ENCODE measurements around the gene PDPK1. TPM values are rescaled to one million over a fixed set of nuclear protein-coding genes. Genes with fewer than 3 reads are reported as not detected.

PDPK1 gene
- total RNA-seq (10 to 100 TPM; 19.1 to 53.2 (median 37.4) TPM), polyA plus RNA-seq (10 to 100 TPM; 14.6 to 27.2 TPM)
- long read RNA-seq, donor 1, full-length matches to known transcripts = 73 of 140 reads
- long read RNA-seq, donor 1, partial matches to known transcripts = 20 of 140 reads
- long read RNA-seq, donor 1, other reads (novel, unspliced or antisense) = 47 of 140 reads
- long read RNA-seq, donor 2, full-length matches to known transcripts = 14 of 21 reads
- long read RNA-seq, donor 2, partial matches to known transcripts = 7 of 21 reads
- long read RNA-seq, donor 2, other reads (novel, unspliced or antisense) = 0 of 21 reads
- long read RNA-seq, donor 3, full-length matches to known transcripts = 10 of 45 reads
- long read RNA-seq, donor 3, partial matches to known transcripts = 0 of 45 reads
- long read RNA-seq, donor 3, other reads (novel, unspliced or antisense) = 35 of 45 reads

- peak within 1 kb of the TSS in 1 of 2 donors; percentile 61 for H3K27ac ChIP-seq
- DNase-seq = peak; percentile 93 to 96 (median 94)
- no peaks in the 10 kb centered on the region for H3K36me3 ChIP-seq
- H3K4me3 ChIP-seq = peak within 1 kb of the TSS; percentile 66
- no peak for TF ChIP-seq EP300 (IDR thresholded peaks at IDR 0.05)
- TF ChIP-seq POLR2A (IDR thresholded peaks at IDR 0.05) = peak; percentile 27
- TF ChIP-seq, protein P1, sequence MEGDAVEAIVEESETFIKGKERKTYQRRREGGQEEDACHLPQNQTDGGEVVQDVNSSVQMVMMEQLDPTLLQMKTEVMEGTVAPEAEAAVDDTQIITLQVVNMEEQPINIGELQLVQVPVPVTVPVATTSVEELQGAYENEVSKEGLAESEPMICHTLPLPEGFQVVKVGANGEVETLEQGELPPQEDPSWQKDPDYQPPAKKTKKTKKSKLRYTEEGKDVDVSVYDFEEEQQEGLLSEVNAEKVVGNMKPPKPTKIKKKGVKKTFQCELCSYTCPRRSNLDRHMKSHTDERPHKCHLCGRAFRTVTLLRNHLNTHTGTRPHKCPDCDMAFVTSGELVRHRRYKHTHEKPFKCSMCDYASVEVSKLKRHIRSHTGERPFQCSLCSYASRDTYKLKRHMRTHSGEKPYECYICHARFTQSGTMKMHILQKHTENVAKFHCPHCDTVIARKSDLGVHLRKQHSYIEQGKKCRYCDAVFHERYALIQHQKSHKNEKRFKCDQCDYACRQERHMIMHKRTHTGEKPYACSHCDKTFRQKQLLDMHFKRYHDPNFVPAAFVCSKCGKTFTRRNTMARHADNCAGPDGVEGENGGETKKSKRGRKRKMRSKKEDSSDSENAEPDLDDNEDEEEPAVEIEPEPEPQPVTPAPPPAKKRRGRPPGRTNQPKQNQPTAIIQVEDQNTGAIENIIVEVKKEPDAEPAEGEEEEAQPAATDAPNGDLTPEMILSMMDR (IDR thresholded peaks at IDR 0.05) = no peak
- no peaks in the 10 kb centered on the region for H3K9me3 ChIP-seq
- 0 to 1% (median 0%) methylated on average over 34 to 125 of the region's 126 CpGs for WGBS, 3 donors
- peaks cover 11% of the 10 kb centered on the region for H3K4me1 ChIP-seq (ENCODE audit: insufficient read depth)
- H3K27me3 ChIP-seq = no peaks in the 10 kb centered on the region
- intact Hi-C loops (cut with DNase I) = no loop called here
These were observed at the start of gene PDPK1 for GRCh38 chr16:2537451-2538379. PDPK1 (plus strand) TSS chr16:2538021; CDS start chr16:2538113, 92 bp downstream.

DNA sequence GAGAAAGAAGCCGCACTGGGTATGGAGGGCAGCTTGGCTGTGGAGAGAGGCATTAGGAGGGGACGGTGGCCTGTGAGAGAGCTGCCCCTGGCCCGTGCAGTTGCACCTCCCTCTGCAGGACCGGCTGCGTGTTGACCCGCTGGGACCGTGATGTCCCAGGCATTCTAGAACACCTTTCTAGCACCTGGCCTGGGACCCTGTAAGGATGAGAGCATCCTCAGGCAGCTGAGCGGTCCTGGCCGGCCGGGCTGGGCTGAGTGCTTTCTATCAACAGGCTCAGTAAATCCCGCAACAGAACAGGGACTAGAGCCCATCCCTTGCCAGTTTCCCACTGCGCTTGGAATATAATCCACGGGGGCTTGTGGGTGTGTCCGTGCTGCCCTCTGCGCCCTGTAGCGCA is 48.2 kb upstream of the PDPK1 start:
- no peaks in the 10 kb centered on the region for H3K9me3 ChIP-seq
- DNase-seq = no peak
- H3K27ac ChIP-seq = no peak overlapping the region
- H3K27me3 ChIP-seq = no peaks in the 10 kb centered on the region
- H3K36me3 ChIP-seq = no peaks in the 10 kb centered on the region
- intact Hi-C loops (cut with DNase I) = no loop called here
- H3K4me1 ChIP-seq (ENCODE audit: insufficient read depth) = no peaks in the 10 kb centered on the region
- WGBS, 3 donors = 91 to 93% (median 92%) methylated on average over 16 of the region's 16 CpGs
- H3K4me3 ChIP-seq = no peak overlapping the region
- TF ChIP-seq POLR2A (IDR thresholded peaks at IDR 0.05) (no peak), EP300 (IDR thresholded peaks at IDR 0.05) (no peak)
- TF ChIP-seq, protein P1 (IDR thresholded peaks at IDR 0.05) = no peak

DNA sequence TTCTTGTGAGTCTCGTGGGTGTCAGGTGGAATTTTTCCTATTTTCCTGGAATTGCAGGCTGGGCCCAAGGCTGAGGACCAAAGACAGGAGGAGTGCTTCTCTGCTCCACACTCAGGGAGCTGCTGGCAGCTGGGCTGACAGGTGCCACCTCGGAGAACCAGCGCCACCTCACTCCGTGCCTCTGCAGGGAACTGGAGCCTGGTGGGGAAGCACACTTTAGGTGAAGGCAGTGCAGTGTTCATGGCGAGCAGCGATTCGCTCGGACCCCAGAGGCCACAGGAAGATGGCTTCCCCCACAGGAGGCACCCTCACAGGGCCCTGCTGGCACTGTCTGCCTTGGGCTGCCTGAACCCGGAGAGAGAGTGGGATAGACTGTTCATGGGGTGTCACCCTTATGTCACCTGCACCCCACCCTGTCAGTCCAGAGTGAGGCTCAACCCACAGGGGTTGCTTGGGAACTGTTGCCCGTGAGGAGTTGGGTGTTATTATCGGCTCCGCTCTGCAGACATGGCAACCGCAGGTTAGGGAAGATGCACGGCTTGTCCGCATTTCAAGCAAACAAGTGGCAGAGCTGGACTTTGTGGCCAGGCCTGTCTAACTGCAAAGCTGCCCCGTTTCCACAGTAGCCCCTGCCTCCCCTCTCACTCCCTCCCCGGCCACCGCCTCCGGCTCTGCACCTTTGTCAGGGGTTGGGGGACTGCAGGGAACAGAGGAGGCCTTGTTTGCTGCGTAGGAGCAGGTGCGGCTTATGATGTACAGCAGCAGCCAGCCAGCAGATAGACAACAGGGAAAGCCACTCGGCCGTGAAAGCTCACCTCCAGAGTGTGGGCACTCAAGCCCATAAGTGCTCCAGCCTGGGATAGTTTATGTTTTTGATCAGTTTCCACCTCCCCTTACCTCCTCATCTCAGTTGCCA is 47.4 kb upstream of the PDPK1 start:
- Histone ChIP-seq H3K4me1 (ENCODE audit: insufficient read depth) (no peaks in the 10 kb centered on the region), H3K27me3 (no peaks in the 10 kb centered on the region), H3K36me3 (no peaks in the 10 kb centered on the region), H3K4me3 (no peak overlapping the region), H3K27ac (no peak overlapping the region), H3K9me3 (no peaks in the 10 kb centered on the region)
- intact Hi-C loops (cut with DNase I) = no loop called here
- TF ChIP-seq EP300 (IDR thresholded peaks at IDR 0.05) = no peak
- no peak for TF ChIP-seq POLR2A (IDR thresholded peaks at IDR 0.05)
- TF ChIP-seq, protein P1 (IDR thresholded peaks at IDR 0.05) = no peak
- DNase-seq = no peak
- 89 to 91% (median 89%) methylated on average over 22 to 23 of the region's 23 CpGs for WGBS, 3 donors

GRCh38 chr16:2492292-2492691 is 45.5 kb upstream of the PDPK1 start:
- no peak overlapping the region for H3K27ac ChIP-seq
- no peak overlapping the region for H3K4me3 ChIP-seq
- intact Hi-C loops (cut with DNase I) = no loop called here
- DNase-seq = no peak
- 88 to 92% (median 89%) methylated on average over 13 of the region's 13 CpGs for WGBS, 3 donors
- no peaks in the 10 kb centered on the region for H3K9me3 ChIP-seq
- no peaks in the 10 kb centered on the region for H3K4me1 ChIP-seq (ENCODE audit: insufficient read depth)
- no peaks in the 10 kb centered on the region for H3K36me3 ChIP-seq
- TF ChIP-seq, protein P1 (IDR thresholded peaks at IDR 0.05) = no peak
- no peak for TF ChIP-seq POLR2A (IDR thresholded peaks at IDR 0.05)
- TF ChIP-seq EP300 (IDR thresholded peaks at IDR 0.05) = no peak
- no peaks in the 10 kb centered on the region for H3K27me3 ChIP-seq

Measured in ovary (tissue), 10 donors.